CD4-positive, CD25-positive, alpha-beta regulatory T cell (primary cell): ENCODE results near the gene PRKCA. TPM values are rescaled to one million over a fixed set of nuclear protein-coding genes. Genes with fewer than 3 reads are reported as not detected.
"Not testable (repeated sequence)": the region's sequence is repeated elsewhere in the genome, so short reads cannot be mapped to it uniquely, and the experiment has no call there.

Source experiments
- ATAC-seq, 2 donors: fragments of 150-1000 bp; cut with Tn5 transposase; one replicate each; pipeline ENCODE4 v1.10.0; 2021; ENCODE audit warnings: low read depth in 2 of 2, moderate number of reproducible peaks in 2 of 2, moderate library complexity in 1 of 2
- DNase-seq, 3 donors: peaks; one replicate each; pipeline versions ENCODE4 v3.0.0 to v3.0.0-alpha.2; 2012 to 2022; ENCODE audit warnings: mixed read lengths in 1 of 3
- H3K27ac ChIP-seq: one replicate; pipeline ENCODE4 v1.7.0; 2013; ENCODE audit warnings: mild to moderate bottlenecking, low read length; ENCODE audit not compliant: insufficient read depth, poor library complexity, severe bottlenecking
- H3K27me3 ChIP-seq: one replicate; pipeline ENCODE4 v1.7.0; 2013; ENCODE audit warnings: low read length; ENCODE audit not compliant: control insufficient read depth, insufficient read depth
- H3K36me3 ChIP-seq: one replicate; pipeline ENCODE4 v1.7.0; 2013; ENCODE audit warnings: mild to moderate bottlenecking, low read length, moderate library complexity; ENCODE audit not compliant: control insufficient read depth, insufficient read depth
- H3K4me1 ChIP-seq: 2 replicates; pipeline ENCODE4 v1.7.0; 2013; ENCODE audit warnings: mild to moderate bottlenecking, low read length; ENCODE audit not compliant: insufficient read depth, control insufficient read depth, poor library complexity, severe bottlenecking
- H3K4me3 ChIP-seq: one replicate; pipeline ENCODE4 v1.7.0; 2013; ENCODE audit warnings: low read depth, mild to moderate bottlenecking, low read length, moderate library complexity
- H3K9me3 ChIP-seq, 2 experiments: 1 replicate in 1 of 2; 2 replicates in 1 of 2; pipeline ENCODE4 v1.7.0; 2013; ENCODE audit warnings: low read length in 2 of 2, mild to moderate bottlenecking in 1 of 2, moderate library complexity in 1 of 2; ENCODE audit not compliant: control insufficient read depth in 2 of 2
- H3K27ac Mint-ChIP-seq, 3 donors: one replicate each; pipeline ENCODE4 v1.8.0; 2020 to 2022; ENCODE audit warnings: mild to moderate bottlenecking in 3 of 3, mixed read lengths in 3 of 3, moderate library complexity in 2 of 3
- H3K27me3 Mint-ChIP-seq: one replicate; pipeline ENCODE4 v1.8.0; 2022; ENCODE audit warnings: mild to moderate bottlenecking, mixed read lengths
- H3K36me3 Mint-ChIP-seq: one replicate; pipeline ENCODE4 v1.8.0; 2020; ENCODE audit warnings: mixed read lengths
- H3K4me1 Mint-ChIP-seq, 4 donors: one replicate each; pipeline ENCODE4 v1.8.0; 2020 to 2022; ENCODE audit warnings: mixed read lengths in 4 of 4, mild to moderate bottlenecking in 1 of 4
- H3K4me3 Mint-ChIP-seq, 4 donors: one replicate each; pipeline ENCODE4 v1.8.0; 2020 to 2022; ENCODE audit warnings: mild to moderate bottlenecking in 4 of 4, mixed read lengths in 4 of 4, moderate library complexity in 3 of 4
- H3K9me3 Mint-ChIP-seq, 7 donors: one replicate each; pipeline ENCODE4 v1.8.0; 2020 to 2022; ENCODE audit warnings: mixed read lengths in 7 of 7, mild to moderate bottlenecking in 3 of 7, moderate library complexity in 2 of 7
- polyA plus RNA-seq, 4 donors: library from polyadenylated mRNA; unstranded; fragments of 300-500 nt; fragmentation: Illumina TruSeq; gene quantifications; one replicate each; pipeline ENCODE4 v1.2.3, GENCODE V29; 2021
- total RNA-seq: library from RNA; stranded (reverse); gene quantifications from one replicate; pipeline ENCODE4 v1.2.3, GENCODE V29; 2022

Gene PRKCA
- total and polyA plus RNA-seq, 5 donors from 2014 or later, result 0.60 to 84.0 (median 2.0) TPM

- H3K4me1 ChIP-seq, result peaks cover 12% of the 10 kb centered on the region
- Mint-ChIP-seq H3K9me3 (no peaks in the 10 kb centered on the region), H3K4me3 (peak overlapping the region in 1 of 4 donors; percentile 19), H3K27me3 (peaks cover 6% of the 10 kb centered on the region), H3K4me1 (peaks cover 12 to 37% (median 18%) of the 10 kb centered on the region in 4 donors), H3K27ac (no peak overlapping the region), H3K36me3 (no peaks in the 10 kb centered on the region)
- no peak for ATAC-seq
- no peaks in the 10 kb centered on the region for H3K9me3 ChIP-seq
- no peak overlapping the region for H3K27ac ChIP-seq
- DNase-seq, result no peak
- H3K4me3 ChIP-seq, result no peak overlapping the region
- H3K36me3 ChIP-seq, result no peaks in the 10 kb centered on the region
- no peaks in the 10 kb centered on the region for H3K27me3 ChIP-seq
These were observed 12.2 kb upstream of the PRKCA start for GRCh38 chr17:66290101-66290722.

- DNase-seq (no peak), ATAC-seq (no peak)
- Histone ChIP-seq H3K36me3 (no peaks in the 10 kb centered on the region), H3K27me3 (no peaks in the 10 kb centered on the region), H3K27ac (no peak overlapping the region), H3K4me1 (no peaks in the 10 kb centered on the region), H3K9me3 (no peaks in the 10 kb centered on the region), H3K4me3 (no peak overlapping the region)
- Mint-ChIP-seq H3K36me3 (no peaks in the 10 kb centered on the region), H3K9me3 (peaks cover 0 to 2% (median 0%) of the 10 kb centered on the region in 7 donors), H3K4me3 (no peak overlapping the region), H3K27me3 (no peaks in the 10 kb centered on the region), H3K4me1 (peaks cover 4 to 21% (median 5%) of the 10 kb centered on the region in 4 donors), H3K27ac (no peak overlapping the region)
These were observed 10.1 kb upstream of the PRKCA start for GRCh38 chr17:66292353-66292752.

- H3K27me3 ChIP-seq, result no peaks in the 10 kb centered on the region
- H3K4me1 ChIP-seq, result peaks cover 3% of the 10 kb centered on the region
- DNase-seq, result no peak
- H3K9me3 ChIP-seq, result no peaks in the 10 kb centered on the region
- H3K4me3 ChIP-seq, result no peak overlapping the region
- H3K27ac Mint-ChIP-seq, result no peak overlapping the region
- peaks cover 0 to 2% (median 0%) of the 10 kb centered on the region in 7 donors for H3K9me3 Mint-ChIP-seq
- no peaks in the 10 kb centered on the region for H3K36me3 Mint-ChIP-seq
- H3K27ac ChIP-seq, result no peak overlapping the region
- peak overlapping the region in 1 of 4 donors; percentile 63 for H3K4me3 Mint-ChIP-seq
- H3K36me3 ChIP-seq, result no peaks in the 10 kb centered on the region
- no peak for ATAC-seq
- H3K4me1 Mint-ChIP-seq, result peaks cover 4 to 34% (median 17%) of the 10 kb centered on the region in 4 donors
- peaks cover 5% of the 10 kb centered on the region for H3K27me3 Mint-ChIP-seq
These were observed 6.1 kb upstream of the PRKCA start for GRCh38 chr17:66296289-66296725.

- ATAC-seq, H3K9me3 Mint-ChIP-seq, H3K27ac ChIP-seq, DNase-seq, H3K27me3 Mint-ChIP-seq, H3K9me3 ChIP-seq, H3K4me3 Mint-ChIP-seq, H3K36me3 ChIP-seq, H3K27ac Mint-ChIP-seq, H3K27me3 ChIP-seq, H3K36me3 Mint-ChIP-seq, H3K4me3 ChIP-seq: not testable (repeated sequence)
- peaks cover 8 to 39% (median 21%) of the 10 kb centered on the region in 4 donors for H3K4me1 Mint-ChIP-seq
- peaks cover 11% of the 10 kb centered on the region for H3K4me1 ChIP-seq
These were observed 5.0 kb upstream of the PRKCA start for GRCh38 chr17:66297443-66297842.

- Mint-ChIP-seq H3K4me3 (peak overlapping the region in 1 of 4 donors; percentile 96), H3K27ac (peak overlapping the region in 1 of 3 donors; percentile 23), H3K9me3 (peaks cover 0 to 4% (median 0%) of the 10 kb centered on the region in 7 donors), H3K27me3 (peaks cover 10% of the 10 kb centered on the region), H3K36me3 (no peaks in the 10 kb centered on the region), H3K4me1 (peaks cover 15 to 42% (median 27%) of the 10 kb centered on the region in 4 donors)
- no peaks in the 10 kb centered on the region for H3K9me3 ChIP-seq
- no peaks in the 10 kb centered on the region for H3K27me3 ChIP-seq
- peaks cover 26% of the 10 kb centered on the region for H3K4me1 ChIP-seq
- H3K4me3 ChIP-seq, result no peak overlapping the region
- no peak for DNase-seq
- ATAC-seq, result no peak
- H3K27ac ChIP-seq, result no peak overlapping the region
- H3K36me3 ChIP-seq, result no peaks in the 10 kb centered on the region
These were observed 2.7 kb upstream of the PRKCA start for GRCh38 chr17:66299711-66300110.

- H3K4me3 Mint-ChIP-seq, result peak overlapping the region; percentile 88 to 96 (median 94)
- Histone ChIP-seq H3K4me1 (peaks cover 38% of the 10 kb centered on the region), H3K36me3 (no peaks in the 10 kb centered on the region), H3K27ac (no peak overlapping the region), H3K27me3 (no peaks in the 10 kb centered on the region), H3K4me3 (peak overlapping the region; percentile 91), H3K9me3 (no peaks in the 10 kb centered on the region)
- H3K27me3 Mint-ChIP-seq, result peaks cover 10% of the 10 kb centered on the region
- ATAC-seq (no peak), DNase-seq (no peak)
- no peaks in the 10 kb centered on the region for H3K36me3 Mint-ChIP-seq
- peaks cover 0 to 4% (median 0%) of the 10 kb centered on the region in 7 donors for H3K9me3 Mint-ChIP-seq
- peak overlapping the region in 1 of 3 donors; percentile 66 for H3K27ac Mint-ChIP-seq
- peaks cover 16 to 54% (median 36%) of the 10 kb centered on the region in 4 donors for H3K4me1 Mint-ChIP-seq
These were observed 1.5 kb upstream of the PRKCA start for GRCh38 chr17:66300956-66301355.

- Histone ChIP-seq H3K4me3 (peak overlapping the region; percentile 91), H3K4me1 (peaks cover 42% of the 10 kb centered on the region), H3K27me3 (no peaks in the 10 kb centered on the region), H3K9me3 (no peaks in the 10 kb centered on the region), H3K27ac (no peak overlapping the region), H3K36me3 (no peaks in the 10 kb centered on the region)
- Mint-ChIP-seq H3K9me3 (peaks cover 0 to 2% (median 0%) of the 10 kb centered on the region in 7 donors), H3K27ac (peak overlapping the region; percentile 66 to 90 (median 83)), H3K4me3 (peak overlapping the region; percentile 88 to 96 (median 94)), H3K27me3 (peaks cover 10% of the 10 kb centered on the region), H3K36me3 (peaks cover 2% of the 10 kb centered on the region), H3K4me1 (peaks cover 19 to 55% (median 39%) of the 10 kb centered on the region in 4 donors)
- ATAC-seq (no peak), DNase-seq (peak in 1 of 3 donors; percentile 10)
These were observed 998 bp upstream of the PRKCA start for GRCh38 chr17:66301367-66301863.
